ENCODE data around the gene MFAP4. TPM values are rescaled to one million over a fixed set of nuclear protein-coding genes. Genes with fewer than 3 reads are reported as not detected.

Gene MFAP4
- total RNA-seq, 1 experiment from 2014 or later = 0.52 TPM

GRCh38 chr17:19366637-19366972, 20.4 kb downstream of the MFAP4 start:
- POLR2A ChIA-PET = no interaction called here
- H3K36me3 ChIP-seq (ENCODE audit: control insufficient read depth in 1 of 2, insufficient read depth in 2 of 2, low read length in 2 of 2) = no peaks in the 10 kb centered on the region
- no peak overlapping the region for H3K9ac ChIP-seq (ENCODE audit: low read length)
- no peak for ATAC-seq
- RAD21 ChIA-PET (ENCODE audit: low non-redundant PET in 1 of 2, low total read pairs in 2 of 2, uncharacterized antibody in 2 of 2, unreplicated experiment in 2 of 2) = no interaction called here
- no peaks in the 10 kb centered on the region for H3K9me2 ChIP-seq (ENCODE audit: insufficient read depth)
- no peak overlapping the region for H3K4me3 ChIP-seq (replicated peaks in 1 of 2; ENCODE audit: low read depth in 1 of 2, low read length in 2 of 2)
- intact Hi-C loops (cut with micrococcal nuclease) = no loop called here
- H3K9me3 ChIP-seq (ENCODE audit: control insufficient read depth in 1 of 2, insufficient read depth in 1 of 2, low read depth in 1 of 2, low read length in 2 of 2) = no peaks in the 10 kb centered on the region
- H3K4me2 ChIP-seq (ENCODE audit: low read length) = no peak overlapping the region
- H4K20me1 ChIP-seq (ENCODE audit: insufficient read depth) = no peaks in the 10 kb centered on the region
- no peak overlapping the region for H2AFZ ChIP-seq (ENCODE audit: low read depth, low read length, poor library complexity, severe bottlenecking)
- BruUV-seq (replicated peaks) = no TSS peak
- no peak for DNase-seq (ENCODE audit: low read depth, low spot score)
- H3K27ac ChIP-seq (ENCODE audit: low read depth, low read length) = no peak overlapping the region
- 0 out of 2 replicates have a peak, but pooled peaks cover 7% of the 10 kb centered on the region for H3K79me2 ChIP-seq (ENCODE audit: insufficient read depth, low read length)
- CTCF ChIA-PET = no interaction called here
- peaks cover 8 to 42% of the 10 kb centered on the region in 2 experiments for H3K4me1 ChIP-seq (ENCODE audit: control insufficient read depth in 1 of 2, insufficient read depth in 2 of 2, low read length in 2 of 2)
- H3K27me3 ChIP-seq (ENCODE audit: insufficient read depth, low read length) = no peaks in the 10 kb centered on the region
- TF ChIP-seq ZBTB33 (IDR thresholded peaks at IDR 0.05; ENCODE audit: extremely low read depth, insufficient replicate concordance, low read length) = no peak
- TF ChIP-seq EZH2 (IDR thresholded peaks at IDR 0.05) = no peak
- TF ChIP-seq POLR2AphosphoS5 (IDR thresholded peaks at IDR 0.05; ENCODE audit: low read depth, low read length) = no peak
- no peak for TF ChIP-seq POLR2A (IDR thresholded peaks at IDR 0.05; ENCODE audit: borderline replicate concordance, extremely low read depth, insufficient read depth, insufficient read length)
- TF ChIP-seq CBX3 (IDR thresholded peaks at IDR 0.05; ENCODE audit: low read depth) = no peak
- TF ChIP-seq EZH2phosphoT487 (IDR thresholded peaks at IDR 0.05; ENCODE audit: borderline replicate concordance) = no peak
- no peak for TF ChIP-seq FOSL1 (IDR thresholded peaks at IDR 0.05; ENCODE audit: low read depth)
- no peak for TF ChIP-seq JUND (IDR thresholded peaks at IDR 0.05)
- no peak for TF ChIP-seq EGR1 (IDR thresholded peaks at IDR 0.05; ENCODE audit: low read depth)
- no peak for TF ChIP-seq ELF1 (IDR thresholded peaks at IDR 0.05; ENCODE audit: borderline replicate concordance, low read depth)
- TF ChIP-seq SP1 (IDR thresholded peaks at IDR 0.05; ENCODE audit: low read depth) = no peak
